ENCODE measurements around the gene TEX36. TPM values are rescaled to one million over a fixed set of nuclear protein-coding genes. Genes with fewer than 3 reads are reported as not detected.

The TEX36 gene, protein sequence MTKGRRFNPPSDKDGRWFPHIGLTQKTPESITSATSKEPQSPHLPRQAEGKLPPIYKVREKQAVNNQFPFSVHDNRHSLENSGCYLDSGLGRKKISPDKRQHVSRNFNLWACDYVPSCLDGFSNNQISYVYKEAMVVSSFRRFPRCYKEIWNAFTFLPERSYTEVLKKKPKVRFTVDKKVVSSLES
- polyA plus RNA-seq (2011; rRNA removed), result not detected in 2 replicates
- not detected in 2 replicates for polyA minus RNA-seq (2011; rRNA and poly(A)+ RNA removed)

DNA sequence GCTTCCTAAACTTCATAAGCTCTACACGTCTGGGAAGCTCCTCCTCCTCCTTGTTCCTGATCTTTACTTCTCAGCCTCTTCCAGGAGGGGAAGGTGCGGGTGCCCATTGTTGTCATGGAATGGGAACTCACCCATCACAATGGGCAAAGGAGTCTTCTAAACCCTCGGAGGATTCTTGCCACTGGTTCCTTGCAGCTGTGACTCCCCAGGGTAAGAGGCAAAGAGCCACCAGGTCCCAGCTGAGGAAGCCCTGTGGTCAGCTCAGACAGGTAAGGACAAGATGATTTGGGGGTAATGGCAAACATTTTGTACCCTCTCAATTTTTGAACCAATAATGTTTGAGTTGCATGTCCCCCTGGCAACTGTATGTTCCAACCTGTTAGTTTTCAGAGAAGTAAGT is at the start of gene TEX36:
Gene TEX36 (minus strand): TSS at position 101 of the 400 bp plus-strand sequence. CDS start 174 bp downstream, outside the sequence.
- Histone ChIP-seq H3K27ac (ENCODE audit: low read depth, low read length) (no peak within 1 kb of the TSS), H3K27me3 (ENCODE audit: control insufficient read depth, insufficient read depth, low read length) (peaks cover 3% of the 10 kb centered on the region), H3K9me3 (ENCODE audit: control insufficient read depth, insufficient read depth, low read length) (peaks cover 5% of the 10 kb centered on the region; the same call in 1 of the 2 replicates), H3K4me3 (ENCODE audit: low read depth, low read length) (no peak within 1 kb of the TSS)
- DNase-seq (ENCODE audit: low read depth, low spot score), result no peak
- ChIA-PET CTCF (no interaction called here), POLR2A (no interaction called here)
- TF ChIP-seq, protein P1, sequence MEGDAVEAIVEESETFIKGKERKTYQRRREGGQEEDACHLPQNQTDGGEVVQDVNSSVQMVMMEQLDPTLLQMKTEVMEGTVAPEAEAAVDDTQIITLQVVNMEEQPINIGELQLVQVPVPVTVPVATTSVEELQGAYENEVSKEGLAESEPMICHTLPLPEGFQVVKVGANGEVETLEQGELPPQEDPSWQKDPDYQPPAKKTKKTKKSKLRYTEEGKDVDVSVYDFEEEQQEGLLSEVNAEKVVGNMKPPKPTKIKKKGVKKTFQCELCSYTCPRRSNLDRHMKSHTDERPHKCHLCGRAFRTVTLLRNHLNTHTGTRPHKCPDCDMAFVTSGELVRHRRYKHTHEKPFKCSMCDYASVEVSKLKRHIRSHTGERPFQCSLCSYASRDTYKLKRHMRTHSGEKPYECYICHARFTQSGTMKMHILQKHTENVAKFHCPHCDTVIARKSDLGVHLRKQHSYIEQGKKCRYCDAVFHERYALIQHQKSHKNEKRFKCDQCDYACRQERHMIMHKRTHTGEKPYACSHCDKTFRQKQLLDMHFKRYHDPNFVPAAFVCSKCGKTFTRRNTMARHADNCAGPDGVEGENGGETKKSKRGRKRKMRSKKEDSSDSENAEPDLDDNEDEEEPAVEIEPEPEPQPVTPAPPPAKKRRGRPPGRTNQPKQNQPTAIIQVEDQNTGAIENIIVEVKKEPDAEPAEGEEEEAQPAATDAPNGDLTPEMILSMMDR (IDR thresholded peaks at IDR 0.05; ENCODE audit: low read depth, low read length), result no peak

DNA sequence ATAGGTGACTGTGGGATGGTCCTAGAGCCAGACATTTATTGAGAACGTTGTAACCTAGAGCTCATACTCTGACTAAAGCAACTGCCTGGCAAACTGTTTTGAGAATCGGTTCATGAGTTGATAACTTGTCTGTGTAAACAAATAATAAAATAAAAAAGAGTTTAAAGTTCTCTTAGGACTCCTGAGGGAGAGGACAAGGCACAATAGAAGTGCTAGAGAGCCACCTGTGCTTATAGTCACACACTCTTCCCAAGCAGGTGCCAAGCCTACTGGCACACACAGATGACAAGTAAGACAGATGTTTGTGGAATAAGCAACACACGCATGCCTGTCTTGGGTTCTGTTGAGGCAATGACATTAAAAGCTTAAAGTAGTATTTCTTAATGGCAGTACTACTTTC is 44.5 kb upstream of the TEX36 start:
- Histone ChIP-seq H3K27ac (ENCODE audit: low read depth, low read length) (no peak overlapping the region), H3K27me3 (ENCODE audit: control insufficient read depth, insufficient read depth, low read length) (no peaks in the 10 kb centered on the region), H3K4me3 (ENCODE audit: low read depth, low read length) (no peak overlapping the region), H3K9me3 (ENCODE audit: control insufficient read depth, insufficient read depth, low read length) (no peaks in the 10 kb centered on the region)
- ChIA-PET POLR2A (no interaction called here), CTCF (no interaction called here)
- DNase-seq (ENCODE audit: low read depth, low spot score), result no peak
- TF ChIP-seq, protein P1 (IDR thresholded peaks at IDR 0.05; ENCODE audit: low read depth, low read length), result no peak

DNA sequence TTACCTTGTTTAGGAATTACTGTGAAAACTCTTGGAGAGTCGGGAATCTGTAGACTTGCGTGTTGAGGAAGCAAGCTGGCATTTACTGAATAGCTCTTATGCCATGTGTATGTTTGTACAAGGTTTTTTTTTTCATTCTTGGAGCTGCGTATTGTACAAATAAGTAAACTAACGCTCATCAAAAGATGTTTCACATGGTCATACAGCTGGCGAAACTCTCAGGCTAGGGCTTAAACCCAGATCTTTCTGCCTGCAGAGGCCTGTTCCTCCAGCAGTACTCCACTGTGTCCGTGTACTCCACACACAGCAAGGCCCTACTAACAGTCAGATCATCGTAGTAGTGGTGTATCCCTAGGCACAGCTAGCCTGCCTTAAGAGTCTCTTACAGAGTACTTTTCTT is 44.0 kb upstream of the TEX36 start:
- Histone ChIP-seq H3K27me3 (ENCODE audit: control insufficient read depth, insufficient read depth, low read length) (no peaks in the 10 kb centered on the region), H3K4me3 (ENCODE audit: low read depth, low read length) (no peak overlapping the region), H3K27ac (ENCODE audit: low read depth, low read length) (no peak overlapping the region), H3K9me3 (ENCODE audit: control insufficient read depth, insufficient read depth, low read length) (no peaks in the 10 kb centered on the region)
- TF ChIP-seq, protein P1 (IDR thresholded peaks at IDR 0.05; ENCODE audit: low read depth, low read length), result no peak
- CTCF ChIA-PET, result no interaction called here
- POLR2A ChIA-PET, result no interaction called here
- DNase-seq (ENCODE audit: low read depth, low spot score), result no peak

DNA sequence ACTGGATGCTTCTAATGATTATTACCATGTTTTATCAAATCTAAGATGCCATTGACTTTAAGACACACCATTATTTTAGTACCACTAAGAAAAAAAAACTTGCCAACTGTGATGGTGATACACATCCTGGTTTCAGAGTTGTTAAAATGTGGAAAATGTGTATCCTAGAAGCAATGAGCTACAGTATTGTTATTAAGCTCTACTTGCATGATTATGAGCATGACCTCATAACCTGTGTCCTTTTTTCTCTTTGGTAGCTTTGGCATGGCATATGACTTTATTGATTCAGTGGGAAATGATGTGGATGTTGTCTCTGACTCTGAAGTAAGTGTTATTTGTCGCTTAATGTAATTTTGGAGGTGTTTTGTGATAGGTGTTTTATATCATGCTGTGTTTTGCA is 39.8 kb upstream of the TEX36 start:
- TF ChIP-seq, protein P1 (IDR thresholded peaks at IDR 0.05; ENCODE audit: low read depth, low read length), result no peak
- no peak for DNase-seq (ENCODE audit: low read depth, low spot score)
- ChIA-PET CTCF (no interaction called here), POLR2A (no interaction called here)
- no peaks in the 10 kb centered on the region for H3K27me3 ChIP-seq (ENCODE audit: control insufficient read depth, insufficient read depth, low read length)
- H3K9me3 ChIP-seq (ENCODE audit: control insufficient read depth, insufficient read depth, low read length), result peaks cover 4% of the 10 kb centered on the region
- no peak overlapping the region for H3K27ac ChIP-seq (ENCODE audit: low read depth, low read length)
- no peak overlapping the region for H3K4me3 ChIP-seq (ENCODE audit: low read depth, low read length)

DNA sequence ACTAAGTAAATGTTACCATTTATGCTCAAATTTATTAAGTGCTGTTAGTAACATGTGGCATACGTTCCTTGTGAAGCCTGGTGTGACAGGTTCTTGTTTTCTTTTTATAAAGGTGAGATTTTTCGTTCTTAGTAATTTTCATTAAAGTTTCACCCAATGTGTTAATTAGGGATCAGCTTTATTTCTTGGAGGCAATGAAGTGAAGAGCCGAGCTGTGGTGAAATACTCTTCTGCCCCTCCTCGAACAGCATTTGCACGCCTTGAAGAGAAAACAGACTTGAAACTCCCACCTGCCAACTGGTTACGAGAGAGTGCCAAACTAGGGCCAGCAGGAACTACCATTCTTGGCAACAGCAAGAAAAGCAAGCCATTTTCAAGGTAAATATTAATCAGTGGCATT is 38.1 kb upstream of the TEX36 start:
- no peak for DNase-seq (ENCODE audit: low read depth, low spot score)
- POLR2A ChIA-PET, result no interaction called here
- no peak overlapping the region for H3K27ac ChIP-seq (ENCODE audit: low read depth, low read length)
- TF ChIP-seq, protein P1 (IDR thresholded peaks at IDR 0.05; ENCODE audit: low read depth, low read length), result no peak
- peaks cover 6% of the 10 kb centered on the region for H3K9me3 ChIP-seq (ENCODE audit: control insufficient read depth, insufficient read depth, low read length)
- H3K4me3 ChIP-seq (ENCODE audit: low read depth, low read length), result peak overlapping the region; percentile 97; the same call in 1 of the 2 replicates
- CTCF ChIA-PET, result no interaction called here
- no peaks in the 10 kb centered on the region for H3K27me3 ChIP-seq (ENCODE audit: control insufficient read depth, insufficient read depth, low read length)

Data from AG04450 (cell line).